Measurements from ENCODE around the gene SPEF2. TPM values are rescaled to one million over a fixed set of nuclear protein-coding genes. Genes with fewer than 3 reads are reported as not detected.

SPEF2 gene
- total RNA-seq, 1 experiment from 2014 or later, result 10.6 TPM

- POLR2A ChIA-PET (ENCODE audit: unreplicated experiment), result no interaction called here
Observed at GRCh38 chr5:35761541-35761940, 143.9 kb downstream of the SPEF2 start.

GRCh38 chr5:35762368-35762767, 144.7 kb downstream of the SPEF2 start:
- Histone ChIP-seq H3K27me3 (ENCODE audit: insufficient read depth, low read depth) (0 out of 2 replicates have a peak, but pooled peaks cover 3% of the 10 kb centered on the region), H3K9me3 (ENCODE audit: insufficient read depth, low read depth) (no peaks in the 10 kb centered on the region), H3K4me1 (replicated peaks; ENCODE audit: insufficient read depth) (no peaks in the 10 kb centered on the region), H3K36me3 (ENCODE audit: low read depth) (no peaks in the 10 kb centered on the region), H3F3A (ENCODE audit: insufficient read depth, low read depth) (no peaks in the 10 kb centered on the region), H2AFZ (no peak overlapping the region), H3K79me2 (ENCODE audit: low read depth) (no peaks in the 10 kb centered on the region), H4K20me1 (ENCODE audit: insufficient read depth) (no peaks in the 10 kb centered on the region), H3K4me3 (no peak overlapping the region), H3K27ac (no peak overlapping the region), H3K9me2 (ENCODE audit: insufficient read depth) (no peaks in the 10 kb centered on the region), H3K4me2 (no peak overlapping the region)
- no peak for TF ChIP-seq EZH2 (IDR thresholded peaks at IDR 0.05; ENCODE audit: low read depth)
- TF ChIP-seq CTCF (conservative IDR thresholded peaks at IDR 0.05), result no peak
- no peak for DNase-seq
- ChIA-PET POLR2A (ENCODE audit: unreplicated experiment) (no interaction called here), CTCF (no interaction called here)
- intact Hi-C loops (cut with micrococcal nuclease; ENCODE audit: unreplicated experiment), result no loop called here
- no TSS peak for BruUV-seq (replicated peaks)

More at GRCh38 chr5:35761541-35761940, 143.9 kb downstream of the SPEF2 start:
- no TSS peak for BruUV-seq (replicated peaks)
- intact Hi-C loops (cut with micrococcal nuclease; ENCODE audit: unreplicated experiment), result no loop called here
- no peak for TF ChIP-seq EZH2 (IDR thresholded peaks at IDR 0.05; ENCODE audit: low read depth)
- CTCF ChIA-PET, result no interaction called here
- Histone ChIP-seq H3K4me2 (no peak overlapping the region), H3K27me3 (ENCODE audit: insufficient read depth, low read depth) (0 out of 2 replicates have a peak, but pooled peaks cover 3% of the 10 kb centered on the region), H3K79me2 (ENCODE audit: low read depth) (no peaks in the 10 kb centered on the region), H4K20me1 (ENCODE audit: insufficient read depth) (no peaks in the 10 kb centered on the region), H3K36me3 (ENCODE audit: low read depth) (no peaks in the 10 kb centered on the region), H3K4me3 (no peak overlapping the region), H3K4me1 (replicated peaks; ENCODE audit: insufficient read depth) (no peaks in the 10 kb centered on the region), H3K9me2 (ENCODE audit: insufficient read depth) (no peaks in the 10 kb centered on the region), H3K9me3 (ENCODE audit: insufficient read depth, low read depth) (no peaks in the 10 kb centered on the region), H3K27ac (no peak overlapping the region), H3F3A (ENCODE audit: insufficient read depth, low read depth) (no peaks in the 10 kb centered on the region), H2AFZ (no peak overlapping the region)
- DNase-seq, result no peak

GRCh38 chr5:35765921-35766320, 148.3 kb downstream of the SPEF2 start:
- Histone ChIP-seq H3K4me3 (no peak overlapping the region), H3K27me3 (ENCODE audit: insufficient read depth, low read depth) (0 out of 2 replicates have a peak, but pooled peaks cover 3% of the 10 kb centered on the region), H3K4me2 (no peak overlapping the region), H4K20me1 (ENCODE audit: insufficient read depth) (no peaks in the 10 kb centered on the region), H3K27ac (no peak overlapping the region), H3K36me3 (ENCODE audit: low read depth) (no peaks in the 10 kb centered on the region), H3K79me2 (ENCODE audit: low read depth) (no peaks in the 10 kb centered on the region), H3F3A (ENCODE audit: insufficient read depth, low read depth) (no peaks in the 10 kb centered on the region; the same call in 1 of the 2 replicates), H3K9me3 (ENCODE audit: insufficient read depth, low read depth) (no peaks in the 10 kb centered on the region), H2AFZ (no peak overlapping the region), H3K9me2 (ENCODE audit: insufficient read depth) (no peaks in the 10 kb centered on the region), H3K4me1 (replicated peaks; ENCODE audit: insufficient read depth) (peaks cover 6% of the 10 kb centered on the region)
- intact Hi-C loops (cut with micrococcal nuclease; ENCODE audit: unreplicated experiment), result no loop called here
- no peak for DNase-seq
- no TSS peak for BruUV-seq (replicated peaks)
- CTCF ChIA-PET, result no interaction called here
- POLR2A ChIA-PET (ENCODE audit: unreplicated experiment), result no interaction called here
- no peak for TF ChIP-seq CTCF (conservative IDR thresholded peaks at IDR 0.05)
- TF ChIP-seq EZH2 (IDR thresholded peaks at IDR 0.05; ENCODE audit: low read depth), result no peak

GRCh38 chr5:35771300-35771699, 153.6 kb downstream of the SPEF2 start:
- DNase-seq, result peak; percentile 31 to 80

More at GRCh38 chr5:35771300-35771699, 153.6 kb downstream of the SPEF2 start:
- Histone ChIP-seq H3K4me1 (replicated peaks; ENCODE audit: insufficient read depth) (peaks cover 16% of the 10 kb centered on the region), H3K4me3 (no peak overlapping the region), H3K9me2 (ENCODE audit: insufficient read depth) (no peaks in the 10 kb centered on the region), H3K9me3 (ENCODE audit: insufficient read depth, low read depth) (0 out of 2 replicates have a peak, but pooled peaks cover 6% of the 10 kb centered on the region), H3F3A (ENCODE audit: insufficient read depth, low read depth) (no peaks in the 10 kb centered on the region; the same call in 1 of the 2 replicates), H3K27me3 (ENCODE audit: insufficient read depth, low read depth) (no peaks in the 10 kb centered on the region), H2AFZ (no peak overlapping the region), H3K36me3 (ENCODE audit: low read depth) (no peaks in the 10 kb centered on the region), H3K79me2 (ENCODE audit: low read depth) (no peaks in the 10 kb centered on the region), H3K27ac (no peak overlapping the region), H3K4me2 (peak overlapping the region; percentile 29), H4K20me1 (ENCODE audit: insufficient read depth) (no peaks in the 10 kb centered on the region)
- BruUV-seq (replicated peaks), result no TSS peak
- intact Hi-C loops (cut with micrococcal nuclease; ENCODE audit: unreplicated experiment), result no loop called here
- POLR2A ChIA-PET (ENCODE audit: unreplicated experiment), result no interaction called here
- CTCF ChIA-PET, result no interaction called here
- no peak for TF ChIP-seq CTCF (conservative IDR thresholded peaks at IDR 0.05)
- TF ChIP-seq EZH2 (IDR thresholded peaks at IDR 0.05; ENCODE audit: low read depth), result no peak
